T-helper 2 cell treated with Interferon-gamma antibody and Interleukin-4, amounts not matched to agents 5 μg/mL and 100 μg/mL, for 36 hours (primary cell): ENCODE data around the gene IPCEF1.
"Not testable (repeated sequence)": the region's sequence is repeated elsewhere in the genome, so short reads cannot be mapped to it uniquely, and the experiment has no call there.

Experiments used
- DNase-seq: peaks from one replicate; pipeline ENCODE4 v3.0.0; 2021; ENCODE audit warnings: low spot score
- H3K27ac Mint-ChIP-seq: one replicate; pipeline ENCODE4 v1.8.0; 2021; ENCODE audit warnings: mild to moderate bottlenecking, mixed read lengths
- H3K27me3 Mint-ChIP-seq: one replicate; pipeline ENCODE4 v1.8.0; 2021; ENCODE audit warnings: low read depth, mixed read lengths
- H3K36me3 Mint-ChIP-seq: one replicate; pipeline ENCODE4 v1.8.0; 2021; ENCODE audit warnings: low read depth, mixed read lengths
- H3K4me1 Mint-ChIP-seq: one replicate; pipeline ENCODE4 v1.8.0; 2021; ENCODE audit warnings: low read depth, mixed read lengths
- H3K4me3 Mint-ChIP-seq: one replicate; pipeline ENCODE4 v1.8.0; 2022; ENCODE audit warnings: mild to moderate bottlenecking, moderate library complexity, mixed read lengths
- H3K9me3 Mint-ChIP-seq: one replicate; pipeline ENCODE4 v1.8.0; 2021; ENCODE audit warnings: mixed read lengths

IPCEF1 gene

GRCh38 chr6:154337406-154338005 lies 19.1 kb downstream of the IPCEF1 start:
- Mint-ChIP-seq H3K27me3 (peaks cover 9% of the 10 kb centered on the region), H3K4me1 (no peaks in the 10 kb centered on the region)

GRCh38 chr6:154334147-154334546 lies 22.5 kb downstream of the IPCEF1 start:
- H3K4me3 Mint-ChIP-seq, H3K4me1 Mint-ChIP-seq: not testable (repeated sequence)

More at GRCh38 chr6:154337406-154338005, 19.1 kb downstream of the IPCEF1 start:
- no peak for DNase-seq
- Mint-ChIP-seq H3K36me3 (no peaks in the 10 kb centered on the region), H3K27ac (no peak overlapping the region), H3K9me3 (no peaks in the 10 kb centered on the region), H3K4me3 (no peak overlapping the region)

GRCh38 chr6:154331750-154332149 lies 24.9 kb downstream of the IPCEF1 start:
- no peaks in the 10 kb centered on the region for H3K4me1 Mint-ChIP-seq
- peaks cover 5% of the 10 kb centered on the region for H3K27me3 Mint-ChIP-seq
- H3K4me3 Mint-ChIP-seq = no peak overlapping the region
- no peaks in the 10 kb centered on the region for H3K36me3 Mint-ChIP-seq
- no peak for DNase-seq
- no peaks in the 10 kb centered on the region for H3K9me3 Mint-ChIP-seq
- H3K27ac Mint-ChIP-seq = no peak overlapping the region

More at GRCh38 chr6:154334147-154334546, 22.5 kb downstream of the IPCEF1 start:
- not testable (repeated sequence) for DNase-seq, H3K36me3 Mint-ChIP-seq, H3K9me3 Mint-ChIP-seq, H3K27ac Mint-ChIP-seq, H3K27me3 Mint-ChIP-seq

GRCh38 chr6:154329350-154330170 lies 27.0 kb downstream of the IPCEF1 start:
- Mint-ChIP-seq H3K27me3 (peaks cover 2% of the 10 kb centered on the region), H3K4me1 (no peaks in the 10 kb centered on the region), H3K9me3 (no peaks in the 10 kb centered on the region), H3K4me3 (no peak overlapping the region), H3K36me3 (no peaks in the 10 kb centered on the region), H3K27ac (no peak overlapping the region)
- DNase-seq = no peak

GRCh38 chr6:154327313-154327712 lies 29.3 kb downstream of the IPCEF1 start:
- H3K4me3 Mint-ChIP-seq, H3K27ac Mint-ChIP-seq, DNase-seq, H3K36me3 Mint-ChIP-seq, H3K27me3 Mint-ChIP-seq, H3K4me1 Mint-ChIP-seq, H3K9me3 Mint-ChIP-seq: not testable (repeated sequence)

- no peaks in the 10 kb centered on the region for H3K4me1 Mint-ChIP-seq
- H3K27ac Mint-ChIP-seq = no peak overlapping the region
- no peak overlapping the region for H3K4me3 Mint-ChIP-seq
- no peak for DNase-seq
- peaks cover 2% of the 10 kb centered on the region for H3K27me3 Mint-ChIP-seq
- no peaks in the 10 kb centered on the region for H3K36me3 Mint-ChIP-seq
- H3K9me3 Mint-ChIP-seq = no peaks in the 10 kb centered on the region
Measured at GRCh38 chr6:154325142-154325541, 31.5 kb downstream of the IPCEF1 start.

GRCh38 chr6:154320181-154320580 lies 36.4 kb downstream of the IPCEF1 start:
- H3K4me3 Mint-ChIP-seq = no peak overlapping the region
- H3K4me1 Mint-ChIP-seq = no peaks in the 10 kb centered on the region
- DNase-seq = no peak
- H3K27ac Mint-ChIP-seq = no peak overlapping the region
- no peaks in the 10 kb centered on the region for H3K27me3 Mint-ChIP-seq
- no peaks in the 10 kb centered on the region for H3K9me3 Mint-ChIP-seq
- H3K36me3 Mint-ChIP-seq = no peaks in the 10 kb centered on the region

- Mint-ChIP-seq H3K9me3 (no peaks in the 10 kb centered on the region), H3K36me3 (no peaks in the 10 kb centered on the region), H3K4me1 (no peaks in the 10 kb centered on the region), H3K27ac (no peak overlapping the region), H3K27me3 (peaks cover 3% of the 10 kb centered on the region), H3K4me3 (no peak overlapping the region)
- no peak for DNase-seq
Measured at GRCh38 chr6:154319231-154319858, 37.3 kb downstream of the IPCEF1 start.

- H3K27ac Mint-ChIP-seq = no peak overlapping the region
- H3K36me3 Mint-ChIP-seq = no peaks in the 10 kb centered on the region
- H3K27me3 Mint-ChIP-seq = peaks cover 3% of the 10 kb centered on the region
- DNase-seq = no peak
- H3K9me3 Mint-ChIP-seq = no peaks in the 10 kb centered on the region
- H3K4me3 Mint-ChIP-seq = no peak overlapping the region
- H3K4me1 Mint-ChIP-seq = no peaks in the 10 kb centered on the region
Measured at GRCh38 chr6:154318721-154319120, 37.9 kb downstream of the IPCEF1 start.

GRCh38 chr6:154316131-154316530 lies 40.5 kb downstream of the IPCEF1 start:
- no peak for DNase-seq
- Mint-ChIP-seq H3K27me3 (peaks cover 5% of the 10 kb centered on the region), H3K36me3 (no peaks in the 10 kb centered on the region), H3K9me3 (no peaks in the 10 kb centered on the region), H3K4me3 (no peak overlapping the region), H3K27ac (no peak overlapping the region), H3K4me1 (no peaks in the 10 kb centered on the region)

GRCh38 chr6:154314084-154314483 lies 42.5 kb downstream of the IPCEF1 start:
- Mint-ChIP-seq H3K27me3 (peaks cover 10% of the 10 kb centered on the region), H3K27ac (no peak overlapping the region), H3K9me3 (peaks cover 3% of the 10 kb centered on the region), H3K4me1 (no peaks in the 10 kb centered on the region), H3K4me3 (no peak overlapping the region), H3K36me3 (no peaks in the 10 kb centered on the region)
- DNase-seq = no peak

- Mint-ChIP-seq H3K4me1 (no peaks in the 10 kb centered on the region), H3K4me3 (no peak overlapping the region), H3K36me3 (no peaks in the 10 kb centered on the region), H3K9me3 (peaks cover 3% of the 10 kb centered on the region), H3K27ac (no peak overlapping the region), H3K27me3 (peaks cover 19% of the 10 kb centered on the region)
- no peak for DNase-seq
Measured at GRCh38 chr6:154308986-154309385, 47.6 kb downstream of the IPCEF1 start.

- peaks cover 19% of the 10 kb centered on the region for H3K27me3 Mint-ChIP-seq
- H3K4me1 Mint-ChIP-seq = no peaks in the 10 kb centered on the region
- H3K36me3 Mint-ChIP-seq = no peaks in the 10 kb centered on the region
- no peak for DNase-seq
- H3K27ac Mint-ChIP-seq = no peak overlapping the region
- H3K9me3 Mint-ChIP-seq = peaks cover 3% of the 10 kb centered on the region
- H3K4me3 Mint-ChIP-seq = no peak overlapping the region
Measured at GRCh38 chr6:154307696-154308425, 48.7 kb downstream of the IPCEF1 start.

- not testable (repeated sequence) for DNase-seq, H3K36me3 Mint-ChIP-seq, H3K9me3 Mint-ChIP-seq, H3K4me1 Mint-ChIP-seq, H3K4me3 Mint-ChIP-seq, H3K27ac Mint-ChIP-seq
- H3K27me3 Mint-ChIP-seq = peaks cover 19% of the 10 kb centered on the region
Measured at GRCh38 chr6:154307147-154307546, 49.5 kb downstream of the IPCEF1 start.
